GM12874 (cell line): ENCODE data around the gene P4HA2.

Source experiments
- TF ChIP-seq, protein P1 (sequence below): IDR thresholded peaks from 2 replicates; pipeline ENCODE4 v1.5.1; 2011; ENCODE audit warnings: low read depth, mild to moderate bottlenecking, control low read depth, low read length, moderate library complexity; ENCODE audit not compliant: insufficient read depth

Gene P4HA2

DNA sequence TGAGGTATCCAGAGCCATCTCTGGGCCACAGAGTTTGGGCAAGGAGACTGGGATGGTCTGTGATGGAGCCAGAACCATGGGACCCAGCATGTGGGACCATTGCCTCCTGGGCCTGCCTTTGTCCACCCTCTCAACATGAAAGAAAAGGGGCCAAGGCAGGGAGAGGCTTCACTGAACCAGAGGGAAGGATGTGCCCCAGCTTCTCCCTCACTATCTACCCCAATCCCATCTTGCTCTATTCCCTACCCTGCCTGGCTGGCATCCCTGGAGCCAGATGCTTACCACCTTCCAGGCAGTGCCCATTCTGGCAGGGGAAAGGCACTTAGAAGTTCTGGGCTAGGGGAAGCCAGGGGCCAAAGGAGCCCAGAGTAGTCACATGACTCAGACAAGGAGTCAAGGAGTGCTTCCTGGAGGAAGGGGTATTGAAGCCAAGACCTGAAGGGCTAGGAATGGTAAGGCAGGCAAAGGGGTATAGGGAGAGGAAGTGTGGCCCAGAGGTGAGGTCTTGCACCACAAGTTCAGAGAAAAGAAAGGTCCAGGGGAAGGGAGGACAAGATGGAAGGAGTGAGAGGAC lies 39.6 kb upstream of the P4HA2 start:
- TF ChIP-seq, protein P1, sequence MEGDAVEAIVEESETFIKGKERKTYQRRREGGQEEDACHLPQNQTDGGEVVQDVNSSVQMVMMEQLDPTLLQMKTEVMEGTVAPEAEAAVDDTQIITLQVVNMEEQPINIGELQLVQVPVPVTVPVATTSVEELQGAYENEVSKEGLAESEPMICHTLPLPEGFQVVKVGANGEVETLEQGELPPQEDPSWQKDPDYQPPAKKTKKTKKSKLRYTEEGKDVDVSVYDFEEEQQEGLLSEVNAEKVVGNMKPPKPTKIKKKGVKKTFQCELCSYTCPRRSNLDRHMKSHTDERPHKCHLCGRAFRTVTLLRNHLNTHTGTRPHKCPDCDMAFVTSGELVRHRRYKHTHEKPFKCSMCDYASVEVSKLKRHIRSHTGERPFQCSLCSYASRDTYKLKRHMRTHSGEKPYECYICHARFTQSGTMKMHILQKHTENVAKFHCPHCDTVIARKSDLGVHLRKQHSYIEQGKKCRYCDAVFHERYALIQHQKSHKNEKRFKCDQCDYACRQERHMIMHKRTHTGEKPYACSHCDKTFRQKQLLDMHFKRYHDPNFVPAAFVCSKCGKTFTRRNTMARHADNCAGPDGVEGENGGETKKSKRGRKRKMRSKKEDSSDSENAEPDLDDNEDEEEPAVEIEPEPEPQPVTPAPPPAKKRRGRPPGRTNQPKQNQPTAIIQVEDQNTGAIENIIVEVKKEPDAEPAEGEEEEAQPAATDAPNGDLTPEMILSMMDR = no peak

DNA sequence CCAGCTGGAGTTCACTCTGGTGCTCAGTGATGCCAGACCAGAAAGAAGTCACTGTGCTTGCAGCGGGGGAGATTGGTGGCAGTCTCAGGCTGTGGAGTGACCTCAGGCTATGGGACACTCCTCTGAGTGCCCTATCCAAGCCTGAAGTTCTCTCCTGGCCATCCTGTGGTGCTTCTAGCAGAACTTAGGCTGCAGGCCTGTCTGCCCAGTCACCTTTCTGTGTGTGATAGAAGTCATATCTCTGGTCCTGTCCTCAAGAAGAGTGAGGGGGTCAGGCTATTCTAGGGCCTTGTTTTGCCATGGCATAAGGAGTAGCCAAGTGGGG lies 39.1 kb upstream of the P4HA2 start:
- TF ChIP-seq, protein P1 = no peak

DNA sequence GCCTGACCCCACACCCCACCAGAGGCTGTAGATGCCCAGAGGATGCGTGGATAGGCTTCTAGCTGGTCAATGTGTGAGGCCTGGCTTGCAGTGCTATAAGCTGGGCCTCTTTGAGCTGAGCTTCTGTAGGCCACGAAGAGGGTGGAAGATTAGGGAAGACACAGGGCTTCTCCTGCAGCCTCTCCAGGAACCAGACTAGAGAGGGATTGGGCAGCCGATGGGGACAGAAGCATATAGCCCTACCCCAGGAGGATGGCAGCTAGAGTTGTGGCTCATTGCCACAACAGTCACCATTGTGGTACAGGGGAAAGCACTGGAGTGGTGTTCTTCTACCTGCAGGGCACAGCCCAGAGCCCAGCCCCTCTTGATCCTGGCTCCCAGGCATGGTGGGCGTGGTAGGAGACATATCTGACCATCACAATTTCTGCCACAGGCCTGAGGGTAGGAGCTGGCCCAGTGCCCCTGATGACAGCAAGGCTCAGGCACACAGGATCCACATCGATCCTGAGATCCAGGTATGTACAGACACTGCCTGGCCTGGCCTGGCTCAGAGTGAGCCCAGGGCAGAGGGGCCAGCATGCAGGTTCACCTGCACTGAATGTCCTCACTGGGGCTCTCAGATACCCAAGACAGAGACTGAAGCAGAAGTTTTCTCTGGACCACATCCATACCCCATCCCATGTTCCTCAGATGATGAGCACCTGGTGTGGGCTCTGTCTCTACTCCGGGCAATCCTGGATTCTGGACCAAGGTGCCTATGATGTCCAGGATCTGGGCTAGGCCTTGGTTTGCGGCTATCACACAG lies 38.6 kb upstream of the P4HA2 start:
- TF ChIP-seq, protein P1 = no peak

DNA sequence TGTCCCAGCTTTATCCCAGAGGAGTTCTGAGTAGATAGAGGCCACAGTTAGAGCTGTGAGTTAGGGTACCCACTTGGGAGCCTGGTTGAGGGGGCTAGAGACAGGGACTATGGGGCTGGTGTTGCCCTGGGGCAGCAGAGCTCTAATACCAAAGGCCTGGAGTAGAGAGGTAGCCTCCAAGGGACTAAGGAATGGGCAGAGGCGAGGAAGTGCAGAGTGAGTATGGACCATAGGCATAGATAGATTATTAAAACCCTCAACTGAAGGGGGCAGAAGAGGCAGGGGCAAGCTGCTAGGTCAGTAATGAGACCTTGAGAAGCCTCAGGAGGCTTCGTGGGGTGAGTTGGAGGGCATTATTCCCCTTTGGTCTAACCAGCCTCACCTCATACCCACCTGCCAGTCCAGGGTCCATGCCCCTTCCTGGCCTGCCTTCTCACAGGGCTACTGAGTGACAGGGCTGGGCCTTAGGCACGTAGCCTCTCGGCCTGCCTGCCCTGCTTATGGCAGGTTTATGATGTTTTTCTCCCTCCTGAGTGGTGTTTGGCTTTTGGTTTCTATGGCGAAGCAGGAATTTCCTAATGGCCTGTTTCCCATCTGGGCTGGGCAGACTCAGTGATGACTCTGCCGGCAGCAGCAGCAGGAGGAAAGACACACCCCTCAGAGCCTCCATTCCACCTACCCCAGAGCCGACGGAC lies 37.8 kb upstream of the P4HA2 start:
- TF ChIP-seq, protein P1 = no peak

DNA sequence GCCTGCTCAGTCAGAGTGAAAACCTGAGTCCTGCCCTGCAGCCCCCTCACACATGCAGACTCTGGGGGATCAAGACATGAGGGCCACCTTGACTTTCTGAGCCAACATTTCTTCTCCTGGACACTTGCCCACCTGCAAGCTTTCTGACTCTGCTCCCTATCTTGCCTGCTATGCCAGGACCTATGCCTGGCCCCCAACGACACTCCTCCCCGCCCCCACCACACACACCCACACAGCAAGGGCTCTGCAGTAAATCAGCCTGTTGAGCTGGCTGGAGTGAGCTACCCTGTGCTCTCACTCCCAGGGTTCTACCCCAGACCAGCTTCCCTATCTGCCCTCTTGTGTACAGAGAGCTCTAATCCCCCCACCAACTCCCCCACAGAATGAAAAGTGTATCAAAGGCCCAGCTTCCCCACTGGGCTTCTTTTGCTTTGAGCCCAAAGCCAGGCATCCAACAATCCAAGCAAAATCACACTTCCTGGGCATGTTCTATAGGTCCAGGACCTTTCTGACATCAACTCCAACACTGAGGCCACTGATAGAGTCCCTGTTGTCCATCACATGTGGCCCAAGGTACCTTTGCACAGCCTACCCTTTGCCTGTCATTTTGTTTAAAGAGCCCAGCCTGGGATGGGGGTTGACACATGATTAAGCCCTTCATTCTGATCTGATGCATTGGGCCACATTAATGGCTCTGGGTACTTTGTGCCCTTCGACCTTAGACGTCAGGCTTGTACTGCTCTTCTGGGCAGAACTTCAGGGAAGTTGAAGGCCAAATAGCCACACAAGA lies 37.1 kb upstream of the P4HA2 start:
- TF ChIP-seq, protein P1 = no peak

DNA sequence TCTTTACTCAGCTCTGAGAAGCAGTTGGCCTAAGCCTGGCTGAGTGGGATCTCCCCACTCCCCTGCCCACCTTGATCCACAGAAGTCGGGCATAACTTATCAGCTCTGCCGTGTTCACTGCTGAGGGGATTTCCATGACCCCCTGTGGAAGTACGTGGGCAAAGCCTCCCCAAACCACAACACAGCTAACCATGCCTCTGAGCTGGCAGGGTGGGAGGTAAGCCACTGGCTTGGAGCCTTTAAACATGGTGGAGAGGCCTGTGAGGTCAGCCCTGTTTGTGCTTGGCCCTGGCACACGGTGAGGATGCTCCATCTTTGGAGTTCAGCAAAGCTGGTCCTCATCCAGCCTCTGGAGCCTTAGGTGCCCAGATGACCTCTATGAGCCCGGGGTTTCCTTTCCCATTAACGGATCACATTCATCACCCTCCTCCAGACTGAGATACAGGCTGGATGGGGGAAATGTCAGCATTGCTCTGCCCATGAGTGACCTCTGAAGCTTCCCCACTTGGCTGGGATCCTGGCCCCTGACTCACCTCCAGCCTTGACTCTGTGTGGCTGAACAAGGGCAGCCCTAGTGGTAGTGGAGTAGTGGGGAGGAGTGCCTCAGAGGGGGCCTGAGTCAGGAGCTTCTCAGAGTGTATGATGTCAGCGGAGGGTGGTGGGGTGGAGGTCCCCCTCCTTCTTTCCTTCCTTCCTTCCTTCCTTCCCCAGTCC lies 36.1 kb upstream of the P4HA2 start:
- TF ChIP-seq, protein P1 = no peak
